Activated T-helper 2 cell treated with anti-CD3 and anti-CD28 coated beads, Interferon-gamma antibody, Interleukin-2, Interleukin-4, amounts not matched to agents 10 μg/mL and 5 μg/mL and 100 μg/mL, durations not matched to agents 14 hours and 24 hours and 36 hours (primary cell): ENCODE data around the gene ARHGEF19. TPM values are rescaled to one million over a fixed set of nuclear protein-coding genes. Genes with fewer than 3 reads are reported as not detected.

Experiments
- DNase-seq: peaks from one replicate; pipeline ENCODE4 v3.0.0; 2021; ENCODE audit warnings: low spot score
- H3K27ac Mint-ChIP-seq: one replicate; pipeline ENCODE4 v1.8.0; 2021; ENCODE audit warnings: mixed read lengths
- H3K27me3 Mint-ChIP-seq: one replicate; pipeline ENCODE4 v1.8.0; 2021; ENCODE audit warnings: low read depth, mixed read lengths
- H3K36me3 Mint-ChIP-seq: one replicate; pipeline ENCODE4 v1.8.0; 2021; ENCODE audit warnings: low read depth, mixed read lengths
- H3K4me1 Mint-ChIP-seq: one replicate; pipeline ENCODE4 v1.8.0; 2021; ENCODE audit warnings: low read depth, mixed read lengths
- H3K4me3 Mint-ChIP-seq: one replicate; pipeline ENCODE4 v1.8.0; 2021; ENCODE audit warnings: low read depth, mild to moderate bottlenecking, moderate library complexity, mixed read lengths
- H3K9me3 Mint-ChIP-seq: one replicate; pipeline ENCODE4 v1.8.0; 2021; ENCODE audit warnings: mixed read lengths
- intact Hi-C: fragments of 100-400 bp; cut with micrococcal nuclease; formaldehyde crosslinking; loops from one replicate; pipeline ENCODE4 v1.15.1; 2023
- total RNA-seq: library from RNA; stranded (reverse); gene quantifications from 2 replicates; pipeline ENCODE4 v1.2.3, GENCODE V29; 2022

ARHGEF19 gene
- total RNA-seq, 1 donor from 2014 or later: 7.5 TPM

- intact Hi-C loops: loop anchor here (5.0 kb wide), 1 partner anchor 54 kb away; no protein-coding TSS in a partner anchor
- Mint-ChIP-seq H3K4me3 (no peak overlapping the region), H3K36me3 (no peaks in the 10 kb centered on the region), H3K27ac (no peak overlapping the region), H3K4me1 (peaks cover 15% of the 10 kb centered on the region), H3K9me3 (no peaks in the 10 kb centered on the region), H3K27me3 (no peaks in the 10 kb centered on the region)
- no peak for DNase-seq
These were observed 28.8 kb upstream of the ARHGEF19 start for GRCh38 chr1:16241221-16241708.

- H3K36me3 Mint-ChIP-seq: no peaks in the 10 kb centered on the region
- intact Hi-C loops: loop anchor here (5.0 kb wide), 1 partner anchor 53 kb away; no protein-coding TSS in a partner anchor
- no peak overlapping the region for H3K27ac Mint-ChIP-seq
- no peak for DNase-seq
- H3K9me3 Mint-ChIP-seq: no peaks in the 10 kb centered on the region
- peaks cover 21% of the 10 kb centered on the region for H3K4me1 Mint-ChIP-seq
- H3K27me3 Mint-ChIP-seq: no peaks in the 10 kb centered on the region
- H3K4me3 Mint-ChIP-seq: no peak overlapping the region
These were observed 27.6 kb upstream of the ARHGEF19 start for GRCh38 chr1:16239972-16240491.

- Mint-ChIP-seq H3K9me3 (no peaks in the 10 kb centered on the region), H3K36me3 (no peaks in the 10 kb centered on the region), H3K27ac (peak overlapping the region; percentile 80), H3K4me1 (peaks cover 18% of the 10 kb centered on the region), H3K27me3 (no peaks in the 10 kb centered on the region), H3K4me3 (peak overlapping the region; percentile 86)
- intact Hi-C loops: loop anchor here (1.0 to 2.0 kb wide), 3 partner anchors 21 to 130 kb away; partner anchors contain the start of gene SZRD1
- no peak for DNase-seq
These were observed 24.9 kb upstream of the ARHGEF19 start for GRCh38 chr1:16237343-16237830.

GRCh38 chr1:16236511-16237342 lies 24.3 kb upstream of the ARHGEF19 start, which contains the start of gene CPLANE2:
TSS of gene CPLANE2 (minus strand) at chr1:16237183. CDS start at chr1:16236742, 441 bp downstream.
- H3K36me3 Mint-ChIP-seq: no peaks in the 10 kb centered on the region
- DNase-seq: peak; percentile 95
- intact Hi-C loops: loop anchor here (1.0 to 2.0 kb wide), 3 partner anchors 20 to 131 kb away; partner anchors contain the start of gene SZRD1
- H3K27ac Mint-ChIP-seq: peak within 1 kb of the TSS; percentile 80
- H3K9me3 Mint-ChIP-seq: no peaks in the 10 kb centered on the region
- peaks cover 18% of the 10 kb centered on the region for H3K4me1 Mint-ChIP-seq
- no peaks in the 10 kb centered on the region for H3K27me3 Mint-ChIP-seq
- H3K4me3 Mint-ChIP-seq: peak within 1 kb of the TSS; percentile 86

GRCh38 chr1:16235944-16236510 lies 23.6 kb upstream of the ARHGEF19 start:
- Mint-ChIP-seq H3K4me1 (peaks cover 18% of the 10 kb centered on the region), H3K36me3 (no peaks in the 10 kb centered on the region), H3K9me3 (no peaks in the 10 kb centered on the region), H3K4me3 (peak overlapping the region; percentile 86), H3K27me3 (no peaks in the 10 kb centered on the region), H3K27ac (peak overlapping the region; percentile 54)
- peak; percentile 36 for DNase-seq
- intact Hi-C loops: loop anchor here (2.0 kb wide), 1 partner anchor 19 kb away; no protein-coding TSS in a partner anchor

DNA sequence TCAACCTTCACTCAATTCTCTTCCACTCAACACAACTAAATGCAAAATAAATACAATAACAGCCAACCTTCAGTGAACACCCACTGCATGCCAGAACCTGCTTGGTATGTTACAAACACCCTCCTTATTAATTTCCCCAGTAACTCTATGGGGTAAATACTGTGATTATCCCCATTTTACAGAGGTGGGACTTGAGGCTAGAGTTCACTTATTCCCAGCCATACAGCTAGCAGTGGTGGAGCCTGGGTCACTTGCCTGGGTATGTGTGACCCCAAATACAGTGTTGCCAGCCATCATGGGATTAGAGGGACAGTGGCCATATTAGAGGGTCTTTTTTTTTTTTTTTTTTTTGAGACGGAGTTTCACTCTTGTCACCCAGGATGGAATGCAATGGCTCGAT lies 22.9 kb upstream of the ARHGEF19 start:
- intact Hi-C loops: no loop called here
- Mint-ChIP-seq H3K9me3 (no peaks in the 10 kb centered on the region), H3K27me3 (no peaks in the 10 kb centered on the region), H3K36me3 (no peaks in the 10 kb centered on the region), H3K27ac (no peak overlapping the region), H3K4me3 (no peak overlapping the region), H3K4me1 (peaks cover 18% of the 10 kb centered on the region)
- DNase-seq: no peak

DNA sequence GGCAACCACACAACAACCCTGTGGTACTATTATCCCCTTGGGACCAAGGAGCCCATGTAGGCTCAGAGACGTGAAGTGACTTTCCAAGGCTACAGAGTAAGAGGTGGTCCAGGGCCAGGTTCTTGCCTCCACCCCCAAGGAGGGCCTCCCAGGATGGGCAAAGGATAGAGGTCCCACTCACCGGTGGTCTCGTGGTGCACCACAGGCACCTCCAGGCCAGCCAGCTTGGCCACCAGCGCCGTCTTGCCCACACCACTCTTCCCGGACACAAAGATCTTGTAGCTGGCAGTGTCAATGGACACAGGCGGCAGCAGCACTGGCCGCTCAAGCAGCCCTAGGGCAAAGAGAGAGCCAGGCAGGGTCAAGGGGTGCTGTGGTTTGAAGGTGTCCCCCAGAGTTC lies 21.0 kb upstream of the ARHGEF19 start:
- Mint-ChIP-seq H3K9me3 (no peaks in the 10 kb centered on the region), H3K27me3 (peaks cover 5% of the 10 kb centered on the region), H3K4me1 (peaks cover 18% of the 10 kb centered on the region), H3K27ac (no peak overlapping the region), H3K36me3 (no peaks in the 10 kb centered on the region), H3K4me3 (no peak overlapping the region)
- DNase-seq: no peak
- intact Hi-C loops: no loop called here

DNA sequence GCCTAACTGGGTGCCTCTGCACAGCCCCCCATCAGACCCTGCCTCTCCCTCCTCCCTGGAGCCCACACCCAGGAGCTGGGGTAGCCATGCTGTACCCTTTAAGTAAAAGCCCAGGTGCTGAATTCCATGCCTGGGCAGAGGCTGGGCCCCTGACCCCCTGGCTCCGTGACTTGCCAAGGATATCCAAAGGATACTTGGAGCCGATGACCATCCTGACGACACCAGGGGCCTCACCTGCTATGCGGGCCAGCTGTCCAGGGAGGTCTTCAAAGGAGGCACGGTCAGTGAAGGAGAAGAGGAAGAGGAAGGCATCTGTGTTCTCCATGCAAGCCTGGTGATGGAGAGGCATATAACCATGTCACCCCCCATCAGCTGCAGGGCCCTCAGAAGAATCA lies 19.9 kb upstream of the ARHGEF19 start:
- Mint-ChIP-seq H3K27ac (no peak overlapping the region), H3K27me3 (peaks cover 16% of the 10 kb centered on the region), H3K4me3 (no peak overlapping the region), H3K36me3 (no peaks in the 10 kb centered on the region), H3K4me1 (peaks cover 11% of the 10 kb centered on the region), H3K9me3 (no peaks in the 10 kb centered on the region)
- no peak for DNase-seq
- intact Hi-C loops: no loop called here

GRCh38 chr1:16231331-16232315 lies 19.2 kb upstream of the ARHGEF19 start:
- Mint-ChIP-seq H3K9me3 (no peaks in the 10 kb centered on the region), H3K36me3 (no peaks in the 10 kb centered on the region), H3K4me3 (no peak overlapping the region), H3K27ac (no peak overlapping the region), H3K4me1 (peaks cover 8% of the 10 kb centered on the region), H3K27me3 (peaks cover 20% of the 10 kb centered on the region)
- DNase-seq: no peak
- intact Hi-C loops: no loop called here

GRCh38 chr1:16230744-16231143 lies 18.3 kb upstream of the ARHGEF19 start:
- Mint-ChIP-seq H3K27ac (no peak overlapping the region), H3K27me3 (peaks cover 28% of the 10 kb centered on the region), H3K9me3 (no peaks in the 10 kb centered on the region), H3K36me3 (peaks cover 4% of the 10 kb centered on the region), H3K4me3 (no peak overlapping the region), H3K4me1 (peaks cover 2% of the 10 kb centered on the region)
- no peak for DNase-seq
- intact Hi-C loops: no loop called here

GRCh38 chr1:16229976-16230740 lies 17.7 kb upstream of the ARHGEF19 start:
- no peak overlapping the region for H3K4me3 Mint-ChIP-seq
- intact Hi-C loops: no loop called here
- H3K27ac Mint-ChIP-seq: no peak overlapping the region
- peaks cover 4% of the 10 kb centered on the region for H3K36me3 Mint-ChIP-seq
- H3K9me3 Mint-ChIP-seq: no peaks in the 10 kb centered on the region
- DNase-seq: no peak
- H3K4me1 Mint-ChIP-seq: peaks cover under 1% of the 10 kb centered on the region
- peaks cover 28% of the 10 kb centered on the region for H3K27me3 Mint-ChIP-seq
